Left cardiac atrium (tissue), 4 donors: Measurements from ENCODE around the gene ZNF679. TPM values are rescaled to one million over a fixed set of nuclear protein-coding genes. Genes with fewer than 3 reads are reported as not detected.
"Not testable (repeated sequence)": the region's sequence is repeated elsewhere in the genome, so short reads cannot be mapped to it uniquely, and the experiment has no call there.

ENCODE experiments used
- ATAC-seq, 2 donors: fragments of 200-7000 bp; cut with Tn5 transposase; one replicate each; pipeline ENCODE4 v1.9.1; 2020; ENCODE audit warnings: mild to moderate bottlenecking in 2 of 2, moderate library complexity in 2 of 2
- DNase-seq: peaks from one replicate; pipeline ENCODE4 v3.0.0-alpha.2; 2020
- intact Hi-C, 2 donors: fragments of 100-400 bp; cut with DNase I; formaldehyde crosslinking; loops; one replicate each; pipeline versions ENCODE4 v1.14.1 to v1.15.1; 2022 to 2023
- long read RNA-seq: library from polyadenylated mRNA; unstranded; transcript quantifications from one replicate; pipeline ENCODE4 v2.0.0, GENCODE V29; 2021
- total RNA-seq, 2 donors: library from RNA; stranded (reverse); fragmentation: NEBNext Ultra II Directional; extraction: Animal tissue kit (Norgen Biotek cat#: 25700); gene quantifications; one replicate each; pipeline ENCODE4 v1.2.1, GENCODE V29; 2021
- donor health status: DM: no; HTN: yes; CAD: no.
- donor health status: DM: no; HTN: yes; CAD: no; lungs with severe emphysema.
- donor health status: DM: yes; HTN: yes; CAD: no.
- donor health status: Dilated cardiomyopathy.

ZNF679 gene
- not detected for total RNA-seq
- long read RNA-seq, result 0 reads

- intact Hi-C loops, ATAC-seq, DNase-seq: not testable (repeated sequence)
Observed at GRCh38 chr7:64228174-64228573, at the start of gene ZNF679. TSS of gene ZNF679 (plus strand) at chr7:64228474. CDS start at chr7:64249118, 20,644 bp downstream.

GRCh38 chr7:64180989-64181388, 47.3 kb upstream of the ZNF679 start:
- intact Hi-C loops, result loop anchor here (5.0 kb wide), 1 partner anchor 436 kb away; no protein-coding TSS in a partner anchor
- ATAC-seq (no peak), DNase-seq (no peak)

- DNase-seq (no peak), ATAC-seq (no peak)
- intact Hi-C loops, result loop anchor here (5.0 kb wide), 1 partner anchor 436 kb away; no protein-coding TSS in a partner anchor
Observed at GRCh38 chr7:64181586-64181985, 46.7 kb upstream of the ZNF679 start.

- intact Hi-C loops, result loop anchor here (5.0 kb wide), 1 partner anchor 435 kb away; no protein-coding TSS in a partner anchor
- DNase-seq (no peak), ATAC-seq (no peak)
Observed at GRCh38 chr7:64182036-64182790, 46.1 kb upstream of the ZNF679 start.

GRCh38 chr7:64183126-64183742, 45.0 kb upstream of the ZNF679 start:
- ATAC-seq (peak; percentile 12 to 23), DNase-seq (no peak)
- intact Hi-C loops, result loop anchor here (5.0 kb wide), 1 partner anchor 434 kb away; no protein-coding TSS in a partner anchor

- DNase-seq (no peak), ATAC-seq (no peak)
Observed at GRCh38 chr7:64183827-64184372, 44.4 kb upstream of the ZNF679 start.

GRCh38 chr7:64184376-64184775, 43.9 kb upstream of the ZNF679 start:
- DNase-seq, result no peak
- no peak for ATAC-seq
- intact Hi-C loops, result loop anchor here (5.0 kb wide), 1 partner anchor 433 kb away; no protein-coding TSS in a partner anchor

More at GRCh38 chr7:64183827-64184372, 44.4 kb upstream of the ZNF679 start:
- intact Hi-C loops, result loop anchor here (5.0 kb wide), 1 partner anchor 433 kb away; no protein-coding TSS in a partner anchor

GRCh38 chr7:64187408-64187807, 40.9 kb upstream of the ZNF679 start:
- no peak for ATAC-seq
- intact Hi-C loops, result no loop called here
- no peak for DNase-seq

- peak; percentile 16 for DNase-seq
- ATAC-seq, result no peak
- intact Hi-C loops, result loop anchor here in 1 of 2 donors (10.0 kb wide), 1 partner anchor 63 kb away; no protein-coding TSS in a partner anchor
Observed at GRCh38 chr7:64192148-64192704, 36.0 kb upstream of the ZNF679 start.

GRCh38 chr7:64192775-64193174, 35.5 kb upstream of the ZNF679 start:
- intact Hi-C loops, result loop anchor here in 1 of 2 donors (10.0 kb wide), 1 partner anchor 62 kb away; no protein-coding TSS in a partner anchor
- DNase-seq (no peak), ATAC-seq (no peak)

GRCh38 chr7:64206903-64207302, 21.4 kb upstream of the ZNF679 start, which contains the start of gene ZNF735:
TSS of gene ZNF735 (plus strand) at chr7:64207203. CDS start at chr7:64207203, 0 bp downstream.
- intact Hi-C loops, result no loop called here
- DNase-seq (no peak), ATAC-seq (no peak)

GRCh38 chr7:64219710-64220298, 8.5 kb upstream of the ZNF679 start:
- ATAC-seq, intact Hi-C loops: not testable (repeated sequence)

GRCh38 chr7:64223366-64223765, 4.9 kb upstream of the ZNF679 start:
- intact Hi-C loops, result no loop called here
- ATAC-seq (no peak), DNase-seq (no peak)

More at GRCh38 chr7:64219710-64220298, 8.5 kb upstream of the ZNF679 start:
- not testable (repeated sequence) for DNase-seq

- intact Hi-C loops, result no loop called here
- ATAC-seq, result no peak
- DNase-seq, result no peak
Observed at GRCh38 chr7:64266341-64266919, 38.2 kb downstream of the ZNF679 start.

GRCh38 chr7:64277630-64278029, 49.4 kb downstream of the ZNF679 start:
- ATAC-seq (no peak), DNase-seq (no peak)
- intact Hi-C loops, result no loop called here

- ATAC-seq (no peak), DNase-seq (no peak)
- intact Hi-C loops, result no loop called here
Observed at GRCh38 chr7:64294701-64295420, 66.6 kb downstream of the ZNF679 start.

- ATAC-seq, intact Hi-C loops, DNase-seq: not testable (repeated sequence)
Observed at GRCh38 chr7:64297418-64297817, 69.1 kb downstream of the ZNF679 start.
